Loucy (cell line): ENCODE data around the gene ITIH3.

Experiments
- H2AFZ ChIP-seq: fragments of 200-600 bp; sonication (generic); 2 replicates; pipeline ENCODE4 v1.6.0; 2016; ENCODE audit warnings: antibody characterized with exemption, mild to moderate bottlenecking, low read length, moderate library complexity
- H3F3A ChIP-seq: fragments of 200-600 bp; 2 replicates; pipeline ENCODE4 v1.6.0; 2016; ENCODE audit warnings: antibody characterized with exemption, low read depth, mild to moderate bottlenecking
- H3K27me3 ChIP-seq: fragments of 200-600 bp; sonication (generic); 2 replicates; pipeline ENCODE4 v1.6.1; 2014; ENCODE audit warnings: low read length, mild to moderate bottlenecking; ENCODE audit not compliant: insufficient read depth, poor library complexity, severe bottlenecking
- H3K36me3 ChIP-seq: fragments of 200-600 bp; sonication (generic); 2 replicates; pipeline ENCODE4 v1.6.1; 2016; ENCODE audit warnings: low read length; ENCODE audit not compliant: insufficient read depth
- H3K4me1 ChIP-seq: fragments of 200-600 bp; sonication (generic); 2 replicates; pipeline ENCODE4 v1.5.1; 2014; ENCODE audit warnings: low read length, mild to moderate bottlenecking; ENCODE audit not compliant: insufficient read depth, poor library complexity, severe bottlenecking
- H3K4me2 ChIP-seq: fragments of 200-600 bp; sonication (generic); 2 replicates; pipeline ENCODE4 v1.6.0; 2014; ENCODE audit warnings: antibody characterized with exemption, low read length, low read depth, mild to moderate bottlenecking; ENCODE audit not compliant: poor library complexity, severe bottlenecking
- H3K4me3 ChIP-seq: fragments of 200-600 bp; sonication (generic); 2 replicates; pipeline ENCODE4 v1.5.1; 2014; ENCODE audit warnings: low read length, mild to moderate bottlenecking, mixed read lengths; ENCODE audit not compliant: poor library complexity, severe bottlenecking
- H3K79me2 ChIP-seq: fragments of 200-600 bp; sonication (generic); 2 replicates; pipeline ENCODE4 v1.6.1; 2014; ENCODE audit warnings: low read length; ENCODE audit not compliant: insufficient read depth
- H3K9ac ChIP-seq: fragments of 200-600 bp; sonication (generic); 2 replicates; pipeline ENCODE4 v1.6.0; 2014; ENCODE audit warnings: mild to moderate bottlenecking, low read depth, low read length, moderate library complexity; ENCODE audit not compliant: poor library complexity, severe bottlenecking
- H3K9me2 ChIP-seq: fragments of 200-600 bp; sonication (generic); replicated peaks from 2 replicates; pipeline ENCODE4 v1.6.1; 2016; ENCODE audit warnings: low read depth, low read length, mixed read lengths
- H3K9me3 ChIP-seq: fragments of 200-600 bp; sonication (generic); 2 replicates; pipeline ENCODE4 v1.6.1; 2014; ENCODE audit warnings: mild to moderate bottlenecking, antibody characterized with exemption, low read length, low read depth; ENCODE audit not compliant: insufficient read depth
- H4K20me1 ChIP-seq: fragments of 200-600 bp; sonication (generic); 2 replicates; pipeline ENCODE4 v1.6.0; 2014; ENCODE audit warnings: antibody characterized with exemption, low read length, mild to moderate bottlenecking; ENCODE audit not compliant: insufficient read depth, poor library complexity, severe bottlenecking
- CTCF ChIP-seq: fragments of 200-600 bp; sonication (generic); conservative IDR thresholded peaks from 2 replicates; pipeline ENCODE4 v1.5.1; 2014; ENCODE audit warnings: mild to moderate bottlenecking, antibody characterized with exemption, low read length
- EZH2phosphoT487 ChIP-seq: fragments of 200-600 bp; IDR thresholded peaks from 2 replicates; pipeline ENCODE4 v1.6.1; 2018; ENCODE audit warnings: antibody characterized with exemption, mild to moderate bottlenecking, moderate library complexity, borderline replicate concordance

ITIH3 gene

GRCh38 chr3:52777959-52778805 lies 16.4 kb upstream of the ITIH3 start:
- Histone ChIP-seq H3K9ac (no peak overlapping the region), H3K4me2 (peak overlapping the region; percentile 8), H3K9me2 (no peaks in the 10 kb centered on the region), H3K27me3 (no peaks in the 10 kb centered on the region), H4K20me1 (no peaks in the 10 kb centered on the region), H3K79me2 (no peaks in the 10 kb centered on the region), H3K36me3 (no peaks in the 10 kb centered on the region), H2AFZ (no peak overlapping the region), H3F3A (no peaks in the 10 kb centered on the region), H3K9me3 (no peaks in the 10 kb centered on the region), H3K4me3 (no peak overlapping the region), H3K4me1 (no peaks in the 10 kb centered on the region)
- TF ChIP-seq EZH2phosphoT487 (no peak), CTCF (no peak)

- no peak overlapping the region for H3K4me2 ChIP-seq
- H3K27me3 ChIP-seq, result no peaks in the 10 kb centered on the region
- no peak overlapping the region for H3K4me3 ChIP-seq
- H3K36me3 ChIP-seq, result no peaks in the 10 kb centered on the region
- H3K9me3 ChIP-seq, result no peaks in the 10 kb centered on the region
- H3K9me2 ChIP-seq, result no peaks in the 10 kb centered on the region
- H4K20me1 ChIP-seq, result no peaks in the 10 kb centered on the region
- TF ChIP-seq EZH2phosphoT487 (no peak), CTCF (no peak)
- H2AFZ ChIP-seq, result no peak overlapping the region
- H3K79me2 ChIP-seq, result no peaks in the 10 kb centered on the region
- no peak overlapping the region for H3K9ac ChIP-seq
- H3K4me1 ChIP-seq, result no peaks in the 10 kb centered on the region
- no peaks in the 10 kb centered on the region for H3F3A ChIP-seq
Observed at GRCh38 chr3:52779011-52779836, 15.4 kb upstream of the ITIH3 start.

- H3K4me2 ChIP-seq, result no peak overlapping the region
- H4K20me1 ChIP-seq, result no peaks in the 10 kb centered on the region
- no peaks in the 10 kb centered on the region for H3K79me2 ChIP-seq
- no peaks in the 10 kb centered on the region for H3K36me3 ChIP-seq
- no peaks in the 10 kb centered on the region for H3K9me2 ChIP-seq
- H3K4me1 ChIP-seq, result no peaks in the 10 kb centered on the region
- no peaks in the 10 kb centered on the region for H3K9me3 ChIP-seq
- H3F3A ChIP-seq, result no peaks in the 10 kb centered on the region
- H3K4me3 ChIP-seq, result no peak overlapping the region
- TF ChIP-seq EZH2phosphoT487 (no peak), CTCF (no peak)
- no peak overlapping the region for H2AFZ ChIP-seq
- H3K9ac ChIP-seq, result no peak overlapping the region
- H3K27me3 ChIP-seq, result no peaks in the 10 kb centered on the region
Observed at GRCh38 chr3:52779837-52780585, 14.6 kb upstream of the ITIH3 start.
